SK-N-SH treated with all-trans-retinoic acid at 6 μM for 48 hours (cell line): ENCODE results near the gene OSCP1.

ENCODE experiments used
- ATAC-seq: fragments of 200-7000 bp; cut with Tn5 transposase; 3 replicates; pipeline ENCODE4 v1.9.1; 2020; ENCODE audit warnings: mild to moderate bottlenecking, moderate library complexity
- ARNTL ChIP-seq: fragments of 450-650 bp; formaldehyde crosslinking; IDR thresholded peaks from 2 replicates; pipeline ENCODE4 v1.5.0; 2020; ENCODE audit warnings: low read depth, mild to moderate bottlenecking, moderate library complexity, borderline replicate concordance
- BACH2 ChIP-seq: fragments of 250-450 bp; sonication (Bioruptor Pico); IDR thresholded peaks from 2 replicates; pipeline ENCODE4 v1.9.0; 2021; ENCODE audit warnings: mild to moderate bottlenecking, borderline replicate concordance
- CSRNP3 ChIP-seq: fragments of 250-450 bp; sonication (Bioruptor Pico); IDR thresholded peaks from 2 replicates; pipeline ENCODE4 v1.5.1; 2021; ENCODE audit warnings: mild to moderate bottlenecking, moderate library complexity
- GLIS3 ChIP-seq: fragments of 250-450 bp; sonication (Bioruptor Pico); IDR thresholded peaks from 2 replicates; pipeline ENCODE4 v1.5.0; 2020; ENCODE audit warnings: mild to moderate bottlenecking, moderate library complexity
- OSR1 ChIP-seq: fragments of 250-450 bp; sonication (Bioruptor Pico); IDR thresholded peaks from 2 replicates; pipeline ENCODE4 v1.8.0; 2022; ENCODE audit warnings: moderate library complexity, mild to moderate bottlenecking, inconsistent platforms
- PPARA ChIP-seq: fragments of 250-450 bp; sonication (Bioruptor Pico); IDR thresholded peaks from 2 replicates; pipeline ENCODE4 v1.5.0; 2020; ENCODE audit warnings: mild to moderate bottlenecking, borderline replicate concordance
- RARB ChIP-seq: fragments of 250-450 bp; sonication (Bioruptor Pico); IDR thresholded peaks from 2 replicates; pipeline ENCODE4 v1.8.0; 2021; ENCODE audit warnings: mild to moderate bottlenecking, moderate library complexity
- SNAI2 ChIP-seq: fragments of 250-450 bp; sonication (Bioruptor Pico); IDR thresholded peaks from 2 replicates; pipeline ENCODE4 v1.5.0; 2020; ENCODE audit warnings: mild to moderate bottlenecking, moderate library complexity
- TCF4 ChIP-seq: fragments of 250-450 bp; sonication (Bioruptor Pico); IDR thresholded peaks from 2 replicates; pipeline ENCODE4 v1.8.0; 2021; ENCODE audit warnings: mild to moderate bottlenecking, moderate library complexity, borderline replicate concordance
- TOX ChIP-seq: fragments of 250-450 bp; sonication (Bioruptor Pico); IDR thresholded peaks from 2 replicates; pipeline ENCODE4 v1.8.0; 2021; ENCODE audit warnings: mild to moderate bottlenecking, moderate library complexity, borderline replicate concordance
- ZC3H10 ChIP-seq: fragments of 250-450 bp; sonication (Bioruptor Pico); IDR thresholded peaks from 2 replicates; pipeline ENCODE4 v1.5.1; 2021; ENCODE audit warnings: mild to moderate bottlenecking, moderate library complexity
- ZFP3 ChIP-seq: fragments of 250-450 bp; sonication (Bioruptor Pico); IDR thresholded peaks from 2 replicates; pipeline ENCODE4 v1.5.0; 2020; ENCODE audit warnings: mild to moderate bottlenecking, moderate library complexity
- ZFP30 ChIP-seq: fragments of 450-650 bp; formaldehyde crosslinking; IDR thresholded peaks from 2 replicates; pipeline ENCODE4 v1.5.0; 2022; ENCODE audit warnings: mild to moderate bottlenecking, moderate library complexity
- ZNF565 ChIP-seq: fragments of 450-650 bp; formaldehyde crosslinking; conservative IDR thresholded peaks from 2 replicates; pipeline ENCODE4 v1.5.0; 2020; ENCODE audit warnings: low read depth, mild to moderate bottlenecking, moderate library complexity
- ZNF70 ChIP-seq: fragments of 450-650 bp; formaldehyde crosslinking; IDR thresholded peaks from 2 replicates; pipeline ENCODE4 v1.5.0; 2020; ENCODE audit warnings: mild to moderate bottlenecking, moderate library complexity
- TF ChIP-seq, protein P1 (sequence below): fragments of 250-450 bp; sonication (Bioruptor Pico); IDR thresholded peaks from 2 replicates; pipeline ENCODE4 v1.8.0; 2020; ENCODE audit warnings: mild to moderate bottlenecking, moderate library complexity, borderline replicate concordance
- TF ChIP-seq, protein P2 (sequence below): fragments of 250-450 bp; sonication (Bioruptor Pico); IDR thresholded peaks from 2 replicates; pipeline ENCODE4 v1.8.0; 2021; ENCODE audit warnings: low read depth, mild to moderate bottlenecking, moderate library complexity, borderline replicate concordance

The OSCP1 gene

DNA sequence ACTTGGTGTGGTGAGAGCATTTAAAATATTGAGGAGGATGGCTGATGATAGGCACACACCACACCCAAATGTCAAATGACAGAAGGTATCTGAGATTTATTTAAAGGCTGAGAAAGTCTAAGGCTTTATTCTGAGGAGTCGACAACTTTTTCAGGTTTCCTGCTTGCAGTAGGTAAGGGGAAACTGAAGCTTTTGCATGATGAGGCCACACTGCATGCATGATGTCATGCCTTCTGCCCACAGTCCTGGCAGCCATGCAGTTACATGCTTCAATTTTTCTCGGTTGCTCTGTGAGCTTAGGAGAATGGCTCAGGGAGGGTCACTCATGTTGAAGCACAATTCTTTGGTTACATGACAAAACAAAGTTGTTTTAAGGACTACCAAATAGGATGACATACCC, 7.0 kb downstream of the OSCP1 start:
- TF ChIP-seq TCF4 (no peak), SNAI2 (no peak), TOX (CRISPR knock-in tag) (no peak), ZNF565 (CRISPR knock-in tag) (no peak), CSRNP3 (CRISPR knock-in tag) (no peak), BACH2 (CRISPR knock-in tag) (no peak), ZFP3 (CRISPR knock-in tag) (no peak), ZFP30 (no peak), RARB (CRISPR knock-in tag) (no peak), ZNF70 (CRISPR knock-in tag) (no peak), GLIS3 (no peak)
- TF ChIP-seq, protein P1, sequence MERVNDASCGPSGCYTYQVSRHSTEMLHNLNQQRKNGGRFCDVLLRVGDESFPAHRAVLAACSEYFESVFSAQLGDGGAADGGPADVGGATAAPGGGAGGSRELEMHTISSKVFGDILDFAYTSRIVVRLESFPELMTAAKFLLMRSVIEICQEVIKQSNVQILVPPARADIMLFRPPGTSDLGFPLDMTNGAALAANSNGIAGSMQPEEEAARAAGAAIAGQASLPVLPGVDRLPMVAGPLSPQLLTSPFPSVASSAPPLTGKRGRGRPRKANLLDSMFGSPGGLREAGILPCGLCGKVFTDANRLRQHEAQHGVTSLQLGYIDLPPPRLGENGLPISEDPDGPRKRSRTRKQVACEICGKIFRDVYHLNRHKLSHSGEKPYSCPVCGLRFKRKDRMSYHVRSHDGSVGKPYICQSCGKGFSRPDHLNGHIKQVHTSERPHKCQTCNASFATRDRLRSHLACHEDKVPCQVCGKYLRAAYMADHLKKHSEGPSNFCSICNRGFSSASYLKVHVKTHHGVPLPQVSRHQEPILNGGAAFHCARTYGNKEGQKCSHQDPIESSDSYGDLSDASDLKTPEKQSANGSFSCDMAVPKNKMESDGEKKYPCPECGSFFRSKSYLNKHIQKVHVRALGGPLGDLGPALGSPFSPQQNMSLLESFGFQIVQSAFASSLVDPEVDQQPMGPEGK, result no peak

DNA sequence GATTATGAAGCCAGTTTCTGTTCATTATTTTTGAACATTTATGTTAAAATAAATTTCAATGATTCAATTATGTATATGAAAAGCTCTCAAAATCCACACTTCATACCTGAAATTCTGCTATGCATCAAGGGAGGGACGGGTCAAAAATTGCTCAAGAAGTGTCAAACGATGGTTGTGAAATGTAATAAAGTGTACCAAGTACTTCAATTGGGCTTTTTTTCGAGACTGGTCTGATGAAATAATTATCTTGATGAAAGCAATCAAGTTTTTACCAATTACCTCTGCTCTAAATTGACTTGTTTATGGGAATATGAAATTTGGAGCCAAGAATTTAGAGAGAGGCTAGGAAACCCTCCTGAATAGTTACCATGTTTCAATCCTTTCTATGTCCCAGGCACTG, 7.9 kb downstream of the OSCP1 start:
- TF ChIP-seq, protein P2, sequence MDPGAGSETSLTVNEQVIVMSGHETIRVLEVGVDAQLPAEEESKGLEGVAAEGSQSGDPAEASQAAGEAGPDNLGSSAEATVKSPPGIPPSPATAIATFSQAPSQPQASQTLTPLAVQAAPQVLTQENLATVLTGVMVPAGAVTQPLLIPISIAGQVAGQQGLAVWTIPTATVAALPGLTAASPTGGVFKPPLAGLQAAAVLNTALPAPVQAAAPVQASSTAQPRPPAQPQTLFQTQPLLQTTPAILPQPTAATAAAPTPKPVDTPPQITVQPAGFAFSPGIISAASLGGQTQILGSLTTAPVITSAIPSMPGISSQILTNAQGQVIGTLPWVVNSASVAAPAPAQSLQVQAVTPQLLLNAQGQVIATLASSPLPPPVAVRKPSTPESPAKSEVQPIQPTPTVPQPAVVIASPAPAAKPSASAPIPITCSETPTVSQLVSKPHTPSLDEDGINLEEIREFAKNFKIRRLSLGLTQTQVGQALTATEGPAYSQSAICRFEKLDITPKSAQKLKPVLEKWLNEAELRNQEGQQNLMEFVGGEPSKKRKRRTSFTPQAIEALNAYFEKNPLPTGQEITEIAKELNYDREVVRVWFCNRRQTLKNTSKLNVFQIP (CRISPR knock-in tag), result no peak
- TF ChIP-seq PPARA (CRISPR knock-in tag), result no peak
- no peak for ATAC-seq

More for the DNA sequence above, 7.0 kb downstream of the OSCP1 start:
- ATAC-seq, result no peak

GRCh38 chr1:36440646-36441045, 9.6 kb downstream of the OSCP1 start:
- TF ChIP-seq TCF4, result no peak
- TF ChIP-seq, protein P1, result no peak
- TF ChIP-seq BACH2 (CRISPR knock-in tag), result no peak
- TF ChIP-seq ZC3H10 (CRISPR knock-in tag), result no peak
- no peak for TF ChIP-seq GLIS3
- TF ChIP-seq ZNF70 (CRISPR knock-in tag), result no peak
- TF ChIP-seq ARNTL (CRISPR knock-in tag), result no peak
- no peak for TF ChIP-seq SNAI2
- TF ChIP-seq RARB (CRISPR knock-in tag), result no peak
- no peak for ATAC-seq

DNA sequence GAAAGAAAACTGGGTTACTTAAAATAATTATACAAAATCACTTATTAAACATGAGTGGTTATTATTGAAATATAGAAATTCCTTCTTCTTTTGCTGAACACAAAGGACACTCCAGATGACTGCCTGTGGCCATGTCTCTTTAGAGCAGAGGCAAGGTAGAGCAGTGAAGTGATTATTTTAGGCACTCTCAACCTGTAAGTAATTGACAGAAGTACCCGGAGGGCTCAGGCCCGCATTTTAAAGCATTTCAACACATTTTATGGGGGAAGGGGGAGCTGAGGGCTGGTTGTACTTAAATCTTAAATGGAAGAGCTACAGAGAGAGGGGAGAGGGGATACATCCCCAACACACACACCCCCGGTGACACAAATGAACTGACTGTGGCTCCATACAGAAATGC, 10.2 kb downstream of the OSCP1 start:
- no peak for ATAC-seq
- no peak for TF ChIP-seq TOX (CRISPR knock-in tag)
- TF ChIP-seq BACH2 (CRISPR knock-in tag), result no peak
- TF ChIP-seq, protein P2 (CRISPR knock-in tag), result no peak
- no peak for TF ChIP-seq TCF4
- no peak for TF ChIP-seq ZFP3 (CRISPR knock-in tag)
- TF ChIP-seq PPARA (CRISPR knock-in tag), result no peak
- no peak for TF ChIP-seq ZFP30
- TF ChIP-seq CSRNP3 (CRISPR knock-in tag), result no peak
- TF ChIP-seq RARB (CRISPR knock-in tag), result no peak
- TF ChIP-seq SNAI2, result no peak
- no peak for TF ChIP-seq OSR1
- TF ChIP-seq GLIS3, result no peak
- TF ChIP-seq, protein P1, result no peak
